GM12878 (cell line): Measurements from ENCODE around the gene LAS1L. TPM values are rescaled to one million over a fixed set of nuclear protein-coding genes. Genes with fewer than 3 reads are reported as not detected.

ENCODE experiments used
- CHD4 ChIP-seq: fragments of 200-600 bp; sonication (generic); IDR thresholded peaks from 2 replicates; pipeline ENCODE4 v1.6.1; 2016; ENCODE audit warnings: mild to moderate bottlenecking
- FOS ChIP-seq: IDR thresholded peaks from 3 replicates; pipeline ENCODE4 v1.6.1; 2011; ENCODE audit warnings: borderline replicate concordance; ENCODE audit not compliant: insufficient read length; ENCODE audit errors: extremely low read depth
- FOXK2 ChIP-seq: fragments of 450-650 bp; IDR thresholded peaks from 2 replicates; pipeline ENCODE4 v1.6.1; 2017; ENCODE audit warnings: mild to moderate bottlenecking, moderate library complexity
- HDGF ChIP-seq: fragments of 450-650 bp; IDR thresholded peaks from 2 replicates; pipeline ENCODE4 v1.6.1; 2016; ENCODE audit warnings: antibody characterized with exemption
- NFXL1 ChIP-seq: fragments of 450-650 bp; IDR thresholded peaks from 2 replicates; pipeline ENCODE4 v1.6.1; 2017; ENCODE audit warnings: antibody characterized with exemption, mild to moderate bottlenecking, borderline replicate concordance
- NFYA ChIP-seq: IDR thresholded peaks from 2 replicates; pipeline ENCODE4 v1.6.1; 2011; ENCODE audit warnings: low read depth, mild to moderate bottlenecking, low read length, improper control_type of control experiment, borderline replicate concordance
- RFX5 ChIP-seq: IDR thresholded peaks from 2 replicates; pipeline ENCODE4 v1.6.1; 2011; ENCODE audit warnings: low read depth, low read length, improper control_type of control experiment
- SREBF1 ChIP-seq: IDR thresholded peaks from 2 replicates; pipeline ENCODE4 v1.6.1; 2012; ENCODE audit warnings: mild to moderate bottlenecking, low read length
- SRF ChIP-seq, 2 experiments: IDR thresholded peaks; 2 replicates each; pipeline ENCODE4 v1.6.1; 2011; ENCODE audit warnings: low read depth in 2 of 2, low read length in 2 of 2, mild to moderate bottlenecking in 1 of 2, moderate library complexity in 1 of 2
- TBL1XR1 ChIP-seq: IDR thresholded peaks from 2 replicates; pipeline ENCODE4 v1.6.1; 2012; ENCODE audit warnings: low read depth, low read length, improper control_type of control experiment
- ZZZ3 ChIP-seq: IDR thresholded peaks from 2 replicates; pipeline ENCODE4 v1.6.1; 2011; ENCODE audit warnings: low read depth; ENCODE audit not compliant: control insufficient read depth, insufficient read length
- polyA plus RNA-seq, 11 experiments: library from polyadenylated mRNA; depleted of rRNA in 4 of 11; unstranded in 6 of 11; stranded (reverse) in 5 of 11; fragments of >200 nt; fragmentation: Nextera tagmentation in 4 of 11; fragmentation: Illumina TruSeq in 1 of 11; extraction: Ambion mirVana in 4 of 11; extraction: Trizol in 1 of 11; gene quantifications; 1 replicate in 1 of 11; 2 replicates in 10 of 11; pipeline versions ENCODE4 v1.2.1 to v1.2.3, GENCODE V29; 2011 to 2016; ENCODE audit warnings: inconsistent platforms in 2 of 11, missing spikeins in 2 of 11, low read depth in 1 of 11
- total RNA-seq, 4 experiments: library from RNA; depleted of rRNA in 3 of 4; stranded (reverse); fragments of >200 nt in 3 of 4; fragmentation: Illumina TruSeq in 1 of 4; extraction: Trizol in 1 of 4; gene quantifications; 2 replicates each; pipeline versions ENCODE4 v1.2.1 to v1.2.3, GENCODE V29; 2013 to 2021
- TF ChIP-seq, protein P1 (sequence below): fragments of 450-650 bp; IDR thresholded peaks from 2 replicates; pipeline ENCODE4 v1.6.1; 2017; ENCODE audit warnings: mild to moderate bottlenecking, moderate library complexity
- TF ChIP-seq, protein P2 (sequence below): IDR thresholded peaks from 2 replicates; pipeline ENCODE4 v1.6.1; 2012; ENCODE audit warnings: low read depth, low read length, improper control_type of control experiment
- TF ChIP-seq, protein P3 (sequence below): fragments of 150-350 bp; IDR thresholded peaks from 2 replicates; pipeline ENCODE4 v1.6.1; 2014; ENCODE audit warnings: mild to moderate bottlenecking, low read depth, low read length
- TF ChIP-seq, protein P4 (sequence below): fragments of 450-650 bp; formaldehyde crosslinking; IDR thresholded peaks from 2 replicates; pipeline ENCODE4 v1.5.0; 2022; ENCODE audit warnings: mild to moderate bottlenecking, missing genetic modification characterization
- TF ChIP-seq, protein P5 (sequence below): fragments of 450-650 bp; IDR thresholded peaks from 2 replicates; pipeline ENCODE4 v1.6.1; 2018; ENCODE audit warnings: borderline replicate concordance, mild to moderate bottlenecking; ENCODE audit not compliant: partially characterized antibody

The LAS1L gene
- total and polyA plus RNA-seq, 10 of the 15 experiments (the other 5 are each of a cell fraction or from before 2014, with no cell fraction given), result 27.4 to 100 (median 56.4) TPM

DNA sequence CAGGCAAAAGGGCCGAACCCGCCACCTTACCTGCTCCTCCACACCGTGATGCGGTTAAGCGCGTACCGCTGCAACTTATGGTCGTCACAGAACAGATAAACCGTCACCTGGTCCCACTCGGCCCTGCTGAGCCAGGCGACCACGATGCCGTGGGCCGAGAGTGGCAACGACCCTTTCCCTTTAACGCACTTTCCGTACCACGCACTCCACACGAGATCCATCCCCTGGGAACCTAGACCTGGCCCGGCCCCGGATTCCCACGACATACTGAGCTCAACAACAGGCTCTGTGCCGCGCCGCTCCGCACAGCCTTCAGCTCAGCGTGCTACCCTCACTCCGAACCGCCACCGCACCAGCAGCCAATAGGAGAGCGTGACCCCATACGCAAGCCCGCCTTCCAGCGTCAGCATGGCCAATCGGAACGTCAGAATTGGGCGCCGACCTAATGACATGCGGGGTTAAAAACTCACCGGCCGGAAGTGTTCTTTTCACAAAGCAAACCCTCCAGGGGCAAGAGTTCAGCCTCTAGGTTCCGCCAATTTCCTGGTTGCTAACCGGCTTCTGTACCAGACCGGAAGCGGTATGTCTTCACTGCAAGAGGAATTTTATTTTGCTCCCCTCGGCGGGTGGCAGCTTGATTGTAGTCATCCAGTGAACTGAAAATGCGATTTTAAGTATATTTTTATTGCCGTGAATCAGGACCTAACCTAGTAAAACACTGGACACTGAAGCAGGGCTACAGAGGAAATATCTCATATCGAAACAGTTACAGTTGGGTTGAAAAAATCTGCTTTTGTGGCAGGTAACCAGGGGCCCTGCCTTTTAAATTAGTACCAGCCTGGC, at the start of gene LAS1L (continued):
- TF ChIP-seq, protein P1, sequence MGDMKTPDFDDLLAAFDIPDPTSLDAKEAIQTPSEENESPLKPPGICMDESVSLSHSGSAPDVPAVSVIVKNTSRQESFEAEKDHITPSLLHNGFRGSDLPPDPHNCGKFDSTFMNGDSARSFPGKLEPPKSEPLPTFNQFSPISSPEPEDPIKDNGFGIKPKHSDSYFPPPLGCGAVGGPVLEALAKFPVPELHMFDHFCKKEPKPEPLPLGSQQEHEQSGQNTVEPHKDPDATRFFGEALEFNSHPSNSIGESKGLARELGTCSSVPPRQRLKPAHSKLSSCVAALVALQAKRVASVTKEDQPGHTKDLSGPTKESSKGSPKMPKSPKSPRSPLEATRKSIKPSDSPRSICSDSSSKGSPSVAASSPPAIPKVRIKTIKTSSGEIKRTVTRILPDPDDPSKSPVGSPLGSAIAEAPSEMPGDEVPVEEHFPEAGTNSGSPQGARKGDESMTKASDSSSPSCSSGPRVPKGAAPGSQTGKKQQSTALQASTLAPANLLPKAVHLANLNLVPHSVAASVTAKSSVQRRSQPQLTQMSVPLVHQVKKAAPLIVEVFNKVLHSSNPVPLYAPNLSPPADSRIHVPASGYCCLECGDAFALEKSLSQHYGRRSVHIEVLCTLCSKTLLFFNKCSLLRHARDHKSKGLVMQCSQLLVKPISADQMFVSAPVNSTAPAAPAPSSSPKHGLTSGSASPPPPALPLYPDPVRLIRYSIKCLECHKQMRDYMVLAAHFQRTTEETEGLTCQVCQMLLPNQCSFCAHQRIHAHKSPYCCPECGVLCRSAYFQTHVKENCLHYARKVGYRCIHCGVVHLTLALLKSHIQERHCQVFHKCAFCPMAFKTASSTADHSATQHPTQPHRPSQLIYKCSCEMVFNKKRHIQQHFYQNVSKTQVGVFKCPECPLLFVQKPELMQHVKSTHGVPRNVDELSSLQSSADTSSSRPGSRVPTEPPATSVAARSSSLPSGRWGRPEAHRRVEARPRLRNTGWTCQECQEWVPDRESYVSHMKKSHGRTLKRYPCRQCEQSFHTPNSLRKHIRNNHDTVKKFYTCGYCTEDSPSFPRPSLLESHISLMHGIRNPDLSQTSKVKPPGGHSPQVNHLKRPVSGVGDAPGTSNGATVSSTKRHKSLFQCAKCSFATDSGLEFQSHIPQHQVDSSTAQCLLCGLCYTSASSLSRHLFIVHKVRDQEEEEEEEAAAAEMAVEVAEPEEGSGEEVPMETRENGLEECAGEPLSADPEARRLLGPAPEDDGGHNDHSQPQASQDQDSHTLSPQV, result no peak
- TF ChIP-seq FOXK2 (peak; percentile 71), SREBF1 (peak; percentile 77), ZZZ3 (peak; percentile 52), NFXL1 (no peak), HDGF (0 out of 2 replicates have a peak, but pooled peaks have one; percentile 49), RFX5 (peak; percentile 65), TBL1XR1 (peak; percentile 88), CHD4 (no peak), FOS (peak; percentile 39), NFYA (no peak; the same call in 1 of the 2 replicates), SRF (IDR thresholded peaks at IDR 0.05; ENCODE audit: low read depth in 2 of 2, low read length in 2 of 2) (peak in 1 of 2 experiments; percentile 88; a peak in 2 of 4 replicates)
- TF ChIP-seq, protein P2, sequence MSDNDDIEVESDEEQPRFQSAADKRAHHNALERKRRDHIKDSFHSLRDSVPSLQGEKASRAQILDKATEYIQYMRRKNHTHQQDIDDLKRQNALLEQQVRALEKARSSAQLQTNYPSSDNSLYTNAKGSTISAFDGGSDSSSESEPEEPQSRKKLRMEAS, result peak; percentile 81; the same call in 1 of the 2 replicates
- TF ChIP-seq, protein P3, sequence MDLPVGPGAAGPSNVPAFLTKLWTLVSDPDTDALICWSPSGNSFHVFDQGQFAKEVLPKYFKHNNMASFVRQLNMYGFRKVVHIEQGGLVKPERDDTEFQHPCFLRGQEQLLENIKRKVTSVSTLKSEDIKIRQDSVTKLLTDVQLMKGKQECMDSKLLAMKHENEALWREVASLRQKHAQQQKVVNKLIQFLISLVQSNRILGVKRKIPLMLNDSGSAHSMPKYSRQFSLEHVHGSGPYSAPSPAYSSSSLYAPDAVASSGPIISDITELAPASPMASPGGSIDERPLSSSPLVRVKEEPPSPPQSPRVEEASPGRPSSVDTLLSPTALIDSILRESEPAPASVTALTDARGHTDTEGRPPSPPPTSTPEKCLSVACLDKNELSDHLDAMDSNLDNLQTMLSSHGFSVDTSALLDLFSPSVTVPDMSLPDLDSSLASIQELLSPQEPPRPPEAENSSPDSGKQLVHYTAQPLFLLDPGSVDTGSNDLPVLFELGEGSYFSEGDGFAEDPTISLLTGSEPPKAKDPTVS, result no peak
- TF ChIP-seq, protein P4, sequence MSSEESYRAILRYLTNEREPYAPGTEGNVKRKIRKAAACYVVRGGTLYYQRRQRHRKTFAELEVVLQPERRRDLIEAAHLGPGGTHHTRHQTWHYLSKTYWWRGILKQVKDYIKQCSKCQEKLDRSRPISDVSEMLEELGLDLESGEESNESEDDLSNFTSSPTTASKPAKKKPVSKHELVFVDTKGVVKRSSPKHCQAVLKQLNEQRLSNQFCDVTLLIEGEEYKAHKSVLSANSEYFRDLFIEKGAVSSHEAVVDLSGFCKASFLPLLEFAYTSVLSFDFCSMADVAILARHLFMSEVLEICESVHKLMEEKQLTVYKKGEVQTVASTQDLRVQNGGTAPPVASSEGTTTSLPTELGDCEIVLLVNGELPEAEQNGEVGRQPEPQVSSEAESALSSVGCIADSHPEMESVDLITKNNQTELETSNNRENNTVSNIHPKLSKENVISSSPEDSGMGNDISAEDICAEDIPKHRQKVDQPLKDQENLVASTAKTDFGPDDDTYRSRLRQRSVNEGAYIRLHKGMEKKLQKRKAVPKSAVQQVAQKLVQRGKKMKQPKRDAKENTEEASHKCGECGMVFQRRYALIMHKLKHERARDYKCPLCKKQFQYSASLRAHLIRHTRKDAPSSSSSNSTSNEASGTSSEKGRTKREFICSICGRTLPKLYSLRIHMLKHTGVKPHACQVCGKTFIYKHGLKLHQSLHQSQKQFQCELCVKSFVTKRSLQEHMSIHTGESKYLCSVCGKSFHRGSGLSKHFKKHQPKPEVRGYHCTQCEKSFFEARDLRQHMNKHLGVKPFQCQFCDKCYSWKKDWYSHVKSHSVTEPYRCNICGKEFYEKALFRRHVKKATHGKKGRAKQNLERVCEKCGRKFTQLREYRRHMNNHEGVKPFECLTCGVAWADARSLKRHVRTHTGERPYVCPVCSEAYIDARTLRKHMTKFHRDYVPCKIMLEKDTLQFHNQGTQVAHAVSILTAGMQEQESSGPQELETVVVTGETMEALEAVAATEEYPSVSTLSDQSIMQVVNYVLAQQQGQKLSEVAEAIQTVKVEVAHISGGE (CRISPR knock-in tag), result peak; percentile 91
- TF ChIP-seq, protein P5, sequence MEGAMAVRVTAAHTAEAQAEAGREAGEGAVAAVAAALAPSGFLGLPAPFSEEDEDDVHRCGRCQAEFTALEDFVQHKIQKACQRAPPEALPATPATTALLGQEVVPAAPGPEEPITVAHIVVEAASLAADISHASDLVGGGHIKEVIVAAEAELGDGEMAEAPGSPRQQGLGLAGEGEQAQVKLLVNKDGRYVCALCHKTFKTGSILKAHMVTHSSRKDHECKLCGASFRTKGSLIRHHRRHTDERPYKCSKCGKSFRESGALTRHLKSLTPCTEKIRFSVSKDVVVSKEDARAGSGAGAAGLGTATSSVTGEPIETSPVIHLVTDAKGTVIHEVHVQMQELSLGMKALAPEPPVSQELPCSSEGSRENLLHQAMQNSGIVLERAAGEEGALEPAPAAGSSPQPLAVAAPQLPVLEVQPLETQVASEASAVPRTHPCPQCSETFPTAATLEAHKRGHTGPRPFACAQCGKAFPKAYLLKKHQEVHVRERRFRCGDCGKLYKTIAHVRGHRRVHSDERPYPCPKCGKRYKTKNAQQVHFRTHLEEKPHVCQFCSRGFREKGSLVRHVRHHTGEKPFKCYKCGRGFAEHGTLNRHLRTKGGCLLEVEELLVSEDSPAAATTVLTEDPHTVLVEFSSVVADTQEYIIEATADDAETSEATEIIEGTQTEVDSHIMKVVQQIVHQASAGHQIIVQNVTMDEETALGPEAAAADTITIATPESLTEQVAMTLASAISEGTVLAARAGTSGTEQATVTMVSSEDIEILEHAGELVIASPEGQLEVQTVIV, result peak; percentile 80
